HG03135 (cell line): ENCODE data around the gene PTPRN2.

ENCODE experiments used
- ATAC-seq: cut with Tn5 transposase; IDR thresholded peaks from one replicate; pipeline ENCODE4 v1.9.1; 2021; ENCODE audit warnings: mild to moderate bottlenecking, moderate library complexity; ENCODE audit not compliant: unreplicated experiment

PTPRN2 gene

GRCh38 chr7:158072991-158073730 is 514.5 kb downstream of the PTPRN2 start:
- no peak for ATAC-seq

GRCh38 chr7:158070222-158070920 is 517.3 kb downstream of the PTPRN2 start:
- ATAC-seq: no peak

GRCh38 chr7:158068853-158069252 is 518.8 kb downstream of the PTPRN2 start:
- no peak for ATAC-seq

- no peak for ATAC-seq
Observed at GRCh38 chr7:158067931-158068482, 519.6 kb downstream of the PTPRN2 start.

- ATAC-seq: no peak
Observed at GRCh38 chr7:158067219-158067930, 520.2 kb downstream of the PTPRN2 start.

GRCh38 chr7:158066085-158066484 is 521.5 kb downstream of the PTPRN2 start:
- ATAC-seq: no peak

GRCh38 chr7:158065340-158065739 is 522.3 kb downstream of the PTPRN2 start:
- no peak for ATAC-seq

GRCh38 chr7:158064631-158065030 is 523.0 kb downstream of the PTPRN2 start:
- no peak for ATAC-seq

- ATAC-seq: no peak
Observed at GRCh38 chr7:158063850-158064610, 523.6 kb downstream of the PTPRN2 start.

GRCh38 chr7:158062661-158063060 is 525.0 kb downstream of the PTPRN2 start:
- no peak for ATAC-seq

- no peak for ATAC-seq
Observed at GRCh38 chr7:158061884-158062656, 525.6 kb downstream of the PTPRN2 start.

- ATAC-seq: no peak
Observed at GRCh38 chr7:158061026-158061630, 526.5 kb downstream of the PTPRN2 start.

GRCh38 chr7:158060216-158060615 is 527.4 kb downstream of the PTPRN2 start:
- no peak for ATAC-seq

GRCh38 chr7:158057446-158057845 is 530.2 kb downstream of the PTPRN2 start:
- no peak for ATAC-seq

- ATAC-seq: no peak
Observed at GRCh38 chr7:158056761-158057160, 530.9 kb downstream of the PTPRN2 start.

GRCh38 chr7:158055726-158056510 is 531.7 kb downstream of the PTPRN2 start:
- no peak for ATAC-seq

- ATAC-seq: no peak
Observed at GRCh38 chr7:158054611-158055010, 533.0 kb downstream of the PTPRN2 start.

- ATAC-seq: no peak
Observed at GRCh38 chr7:158054081-158054480, 533.5 kb downstream of the PTPRN2 start.
